ENCODE results near the gene AGMAT.
A peak's percentile ranks its signal among the peaks of the same experiment; 100 is the strongest.

The AGMAT gene, protein sequence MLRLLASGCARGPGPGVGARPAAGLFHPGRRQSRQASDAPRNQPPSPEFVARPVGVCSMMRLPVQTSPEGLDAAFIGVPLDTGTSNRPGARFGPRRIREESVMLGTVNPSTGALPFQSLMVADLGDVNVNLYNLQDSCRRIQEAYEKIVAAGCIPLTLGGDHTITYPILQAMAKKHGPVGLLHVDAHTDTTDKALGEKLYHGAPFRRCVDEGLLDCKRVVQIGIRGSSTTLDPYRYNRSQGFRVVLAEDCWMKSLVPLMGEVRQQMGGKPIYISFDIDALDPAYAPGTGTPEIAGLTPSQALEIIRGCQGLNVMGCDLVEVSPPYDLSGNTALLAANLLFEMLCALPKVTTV

DNA sequence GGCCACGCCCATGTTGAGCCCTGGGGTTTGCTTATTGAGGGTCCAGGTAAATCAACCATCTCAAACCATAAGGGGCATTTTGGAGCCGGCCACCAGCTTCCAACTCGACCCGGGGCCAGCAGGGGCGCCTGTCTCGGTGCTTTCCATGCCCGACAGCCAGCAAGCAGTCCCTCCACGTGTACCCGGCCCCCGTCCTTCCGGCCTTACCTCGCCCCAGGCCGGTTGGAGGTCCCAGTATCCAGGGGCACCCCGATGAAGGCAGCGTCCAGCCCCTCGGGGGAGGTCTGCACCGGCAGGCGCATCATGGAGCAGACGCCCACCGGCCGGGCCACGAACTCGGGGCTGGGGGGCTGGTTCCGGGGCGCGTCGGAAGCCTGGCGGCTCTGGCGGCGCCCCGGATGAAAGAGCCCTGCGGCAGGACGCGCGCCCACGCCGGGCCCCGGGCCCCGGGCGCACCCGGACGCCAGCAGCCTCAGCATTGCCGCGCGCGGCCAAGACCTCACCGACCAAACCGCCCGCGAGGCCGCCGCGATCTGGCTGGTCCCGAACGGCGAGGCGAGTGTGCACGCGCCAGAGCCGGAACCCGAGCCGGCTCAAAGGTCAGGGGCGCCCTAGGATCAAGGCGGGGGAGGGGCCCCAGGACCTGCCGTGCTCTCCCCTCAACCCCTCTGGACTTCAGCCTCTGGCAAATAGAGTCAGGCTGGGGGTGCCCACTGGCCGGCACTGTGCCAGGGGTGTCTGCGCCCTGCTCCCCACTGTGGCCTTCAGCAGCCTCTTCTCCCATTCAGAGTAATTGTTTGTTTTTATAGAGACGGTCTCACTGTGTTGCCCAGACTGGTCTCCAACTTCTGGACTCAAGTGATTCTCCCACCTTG, at the start of gene AGMAT:
AGMAT (minus strand) TSS at position 563 of the 875 bp plus-strand sequence; CDS start at position 479, 84 bp downstream.
- DNase-seq = peak; percentile 81

GRCh38 chr1:15633756-15634420, 49.0 kb upstream of the AGMAT start:
- no peak for DNase-seq

DNA sequence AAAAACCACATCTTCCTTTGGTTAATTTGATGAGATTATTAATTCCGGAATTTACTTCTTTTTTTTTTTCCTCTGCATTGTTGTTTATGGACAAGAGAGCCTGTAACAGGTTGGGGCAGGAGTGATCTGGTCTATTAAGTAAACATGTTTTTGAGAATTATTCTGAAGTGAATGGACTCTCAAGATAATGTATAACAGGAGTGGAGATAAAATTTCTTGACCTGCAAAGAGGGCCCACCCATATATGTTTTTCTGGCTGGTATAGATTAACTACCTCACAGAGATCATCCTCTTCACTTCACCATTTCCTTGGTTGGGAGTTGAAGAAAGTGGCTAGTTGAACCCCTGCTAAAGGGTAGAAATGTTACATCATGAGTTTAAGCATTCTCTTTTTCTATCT, 43.2 kb upstream of the AGMAT start:
- no peak for DNase-seq

- DNase-seq = no peak
Measured at GRCh38 chr1:15627343-15627988, 42.6 kb upstream of the AGMAT start.

DNA sequence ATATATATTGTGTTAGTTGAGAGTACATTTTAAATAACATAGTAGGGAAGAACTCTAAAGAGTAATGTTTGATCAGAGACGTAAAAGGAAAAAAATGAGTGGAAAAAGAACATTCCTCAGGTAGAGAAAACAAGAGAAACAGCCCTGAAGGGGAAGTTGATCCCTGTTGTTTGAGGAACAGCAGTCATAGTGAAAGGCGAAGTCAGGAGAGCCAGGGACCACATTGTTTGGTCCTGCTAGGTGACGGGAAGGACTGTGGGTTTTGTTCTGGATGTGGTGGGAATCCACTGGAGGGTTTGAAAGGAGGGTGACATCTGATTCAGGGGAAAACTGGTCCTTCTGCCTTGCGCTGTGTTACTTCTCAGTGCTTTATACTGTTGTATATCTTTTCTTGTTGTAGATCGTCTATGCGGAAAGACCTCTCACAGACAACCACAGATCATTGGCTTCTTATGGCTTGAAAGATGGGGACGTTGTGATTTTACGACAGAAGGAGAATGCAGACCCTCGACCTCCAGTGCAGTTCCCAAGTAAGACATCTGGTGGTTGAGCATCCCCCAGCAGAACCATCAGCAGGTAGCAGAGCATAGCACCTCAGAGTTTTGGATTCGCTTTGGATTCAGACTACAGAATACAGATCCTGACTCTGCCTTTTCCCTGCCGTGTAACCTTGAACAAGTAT, 41.6 kb upstream of the AGMAT start:
- DNase-seq = no peak

GRCh38 chr1:15625056-15625917, 40.4 kb upstream of the AGMAT start:
- DNase-seq = no peak

GRCh38 chr1:15624133-15624714, 39.4 kb upstream of the AGMAT start:
- no peak for DNase-seq

DNA sequence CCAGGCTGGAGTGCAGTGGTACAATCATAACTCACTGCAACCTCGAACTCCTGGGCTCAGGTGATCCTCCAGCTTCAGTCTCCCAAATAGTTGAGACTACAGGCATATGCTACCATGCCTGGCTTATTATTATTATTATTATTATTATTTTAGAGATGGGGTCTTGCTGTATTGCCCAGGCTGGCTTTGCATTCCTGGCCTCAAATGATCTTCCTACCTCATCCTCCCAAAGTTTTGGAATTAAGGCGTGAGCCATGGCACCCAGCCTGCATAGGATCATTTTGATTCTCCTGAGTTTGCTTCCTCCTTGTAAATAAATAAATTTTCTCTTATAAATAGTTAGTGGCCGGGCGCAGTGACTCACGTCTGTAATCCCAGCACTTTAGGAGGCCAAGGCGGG, 38.6 kb upstream of the AGMAT start:
- DNase-seq = no peak

DNA sequence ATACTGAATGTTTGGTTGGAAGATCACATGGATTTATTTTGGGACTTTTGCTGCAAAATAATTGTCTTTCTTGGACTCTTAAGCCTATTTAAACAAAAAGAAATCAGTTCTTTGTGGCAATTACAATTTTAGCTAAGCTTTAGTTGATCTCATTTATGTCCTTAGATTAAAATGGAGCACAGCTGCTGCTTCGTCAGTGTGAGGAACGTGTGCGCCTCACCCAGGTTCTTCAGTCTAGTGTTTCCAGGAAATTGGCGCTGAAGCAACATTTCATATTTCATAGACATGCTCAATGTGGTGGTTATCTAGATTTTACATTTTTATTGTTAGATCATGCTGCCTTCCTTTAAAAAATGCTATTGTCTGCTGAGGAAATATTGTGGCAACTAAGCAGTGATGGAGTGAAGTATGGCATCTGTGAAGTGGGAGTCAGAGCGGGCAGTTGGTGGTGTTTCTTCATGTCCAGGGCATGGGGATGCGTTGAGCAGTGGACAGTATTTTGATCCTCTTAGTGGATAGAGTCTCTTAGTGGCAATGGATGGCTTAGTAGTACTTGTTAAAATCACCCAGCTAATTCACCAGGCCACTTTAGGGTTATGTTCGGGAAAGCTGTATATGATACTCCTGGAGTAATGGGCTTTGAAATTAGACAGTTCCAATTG, 38.0 kb upstream of the AGMAT start:
- no peak for DNase-seq

DNA sequence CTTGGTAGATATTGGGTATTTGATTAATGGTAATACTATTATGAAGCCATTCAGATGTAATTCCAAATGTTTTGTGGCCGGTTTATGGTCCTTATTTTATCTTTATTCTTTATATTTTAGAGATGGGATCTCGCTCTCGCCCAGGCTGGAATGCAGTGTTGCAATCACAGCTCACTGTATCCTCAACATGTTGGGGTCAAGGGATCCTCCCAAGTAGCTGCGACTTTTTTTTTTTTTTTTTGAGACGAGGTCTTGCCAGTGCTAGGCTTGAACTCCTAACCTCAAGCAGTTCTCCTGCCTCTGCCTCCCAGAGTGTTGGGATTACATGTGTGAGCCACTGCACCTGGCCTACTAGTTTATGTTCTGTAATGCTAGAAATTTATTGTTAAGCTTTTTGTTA, 37.1 kb upstream of the AGMAT start:
- DNase-seq = no peak

DNA sequence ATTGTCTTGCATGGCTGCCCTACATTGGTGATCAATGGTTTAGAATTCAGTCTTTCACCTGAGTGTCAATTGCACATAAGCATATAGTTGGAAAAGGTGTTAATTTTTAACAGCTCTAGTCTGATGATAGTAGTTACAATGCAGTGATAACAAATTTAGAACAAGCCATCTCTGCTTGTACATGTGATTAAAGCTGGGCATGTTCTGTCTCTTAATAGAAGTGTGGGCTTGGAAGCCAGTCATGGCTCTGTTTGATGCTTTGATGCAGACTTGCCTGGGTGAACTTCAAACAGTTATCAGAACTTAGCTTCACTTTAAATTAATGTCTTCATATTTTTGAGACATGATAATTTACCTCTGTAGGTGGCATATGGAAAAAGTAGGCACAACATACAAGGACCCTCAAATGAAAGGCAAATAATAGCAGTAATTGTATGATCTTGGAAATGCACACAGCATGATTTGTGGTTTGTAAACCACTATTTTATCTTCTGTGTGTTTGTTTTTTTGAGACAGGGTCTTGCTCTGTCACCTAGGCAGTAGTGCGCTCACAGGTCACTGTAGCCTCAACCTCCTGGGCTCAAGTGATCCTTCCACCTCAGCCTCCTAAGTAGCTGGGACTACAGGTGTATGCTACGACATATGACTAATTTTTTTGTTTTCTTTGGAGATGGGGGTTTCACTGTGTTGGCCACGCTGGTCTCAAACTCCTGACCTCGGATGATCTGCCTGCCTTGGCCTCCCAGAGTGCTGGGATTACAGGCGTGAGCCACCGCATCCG, 36.2 kb upstream of the AGMAT start:
- no peak for DNase-seq

GRCh38 chr1:15620155-15620545, 35.3 kb upstream of the AGMAT start:
- DNase-seq = no peak

DNA sequence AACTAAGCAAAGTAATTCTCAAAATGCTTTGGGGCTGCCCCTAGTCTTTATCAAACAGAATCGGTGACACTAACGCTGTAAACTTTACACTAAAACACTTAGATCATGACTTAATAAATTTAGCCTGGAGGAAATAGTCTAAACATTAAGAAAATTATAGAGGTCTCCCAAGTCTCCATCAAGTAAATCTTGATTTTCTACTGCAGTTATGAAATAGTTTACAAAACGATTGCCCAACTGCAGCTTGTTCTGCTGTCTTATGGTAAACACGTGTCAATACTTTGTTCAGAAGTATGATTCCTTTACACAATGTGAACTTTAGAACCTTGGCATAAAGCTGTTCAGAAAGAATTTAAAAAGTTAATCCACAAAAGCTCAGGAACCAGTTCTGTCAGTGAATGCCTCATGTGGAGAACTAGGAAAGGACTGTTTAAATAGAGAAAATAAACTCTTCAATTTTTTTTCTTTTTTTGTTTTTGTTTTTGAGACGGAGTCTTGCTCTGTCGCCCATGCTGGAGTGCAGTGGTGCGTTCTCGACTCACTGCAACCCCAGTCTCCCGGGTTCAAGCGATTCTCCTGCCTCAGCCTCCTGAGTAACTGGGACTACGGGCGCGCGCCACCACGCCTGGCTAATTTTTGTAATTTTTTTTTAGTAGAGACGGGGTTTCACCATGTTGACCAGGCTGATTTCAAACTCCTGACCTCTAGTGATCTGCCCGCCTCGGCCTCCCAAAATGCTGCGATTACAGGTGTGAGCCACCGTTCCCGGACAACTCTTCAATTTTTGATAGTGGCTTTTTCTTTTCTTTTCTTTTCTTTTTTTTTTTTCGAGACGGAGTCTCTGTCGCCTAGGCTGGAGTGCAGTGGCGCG, 34.0 kb upstream of the AGMAT start:
- DNase-seq = no peak

- peak; percentile 69 for DNase-seq
Measured at GRCh38 chr1:15618077-15618654, 33.3 kb upstream of the AGMAT start.

DNA sequence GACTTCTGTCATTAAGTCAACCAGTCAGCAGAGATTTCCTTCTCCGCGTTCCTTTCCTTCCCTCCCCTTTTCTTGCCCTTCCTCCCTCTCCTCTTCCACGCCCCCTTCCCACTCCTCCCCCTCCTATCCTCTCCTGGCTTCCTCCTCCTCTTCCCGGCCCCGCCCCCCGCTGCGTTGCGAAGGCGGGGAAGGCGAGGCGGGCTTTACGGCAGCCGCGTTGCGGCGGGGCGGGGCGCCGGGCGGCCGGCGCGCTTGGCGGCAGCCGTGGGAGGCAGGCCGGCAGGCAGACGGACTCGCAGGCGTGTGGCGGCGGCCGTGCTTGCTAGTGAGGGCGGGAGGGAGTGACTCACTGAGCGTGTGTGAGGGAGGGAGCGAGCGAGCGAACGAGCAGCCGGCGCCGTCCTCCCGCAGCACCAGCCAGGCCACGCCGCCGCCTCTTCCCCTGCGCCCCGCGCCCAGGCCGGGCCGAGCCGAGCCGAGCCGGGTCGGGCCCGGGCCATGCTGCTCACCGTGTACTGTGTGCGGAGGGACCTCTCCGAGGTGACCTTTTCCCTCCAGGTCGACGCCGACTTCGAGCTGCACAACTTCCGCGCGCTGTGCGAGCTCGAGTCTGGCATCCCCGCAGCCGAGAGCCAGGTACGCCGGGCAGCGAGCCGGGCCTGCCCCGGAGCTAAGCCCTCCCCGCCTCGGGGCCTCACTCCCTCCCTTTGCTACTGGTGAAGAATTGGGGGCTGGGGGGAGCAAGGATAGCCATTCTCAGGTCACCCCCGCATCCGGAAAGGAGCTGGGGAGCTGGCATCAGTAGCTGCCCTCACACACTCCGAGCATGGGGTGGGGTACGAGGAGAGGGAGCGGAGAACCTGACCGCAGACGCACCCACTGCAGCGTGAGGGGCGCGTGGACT, 32.6 kb upstream of the AGMAT start, which contains the start of gene DDI2:
DDI2 (plus strand) TSS at position 286 of the 904 bp plus-strand sequence; CDS start at position 499, 213 bp downstream.
- DNase-seq = peak; percentile 99

DNA sequence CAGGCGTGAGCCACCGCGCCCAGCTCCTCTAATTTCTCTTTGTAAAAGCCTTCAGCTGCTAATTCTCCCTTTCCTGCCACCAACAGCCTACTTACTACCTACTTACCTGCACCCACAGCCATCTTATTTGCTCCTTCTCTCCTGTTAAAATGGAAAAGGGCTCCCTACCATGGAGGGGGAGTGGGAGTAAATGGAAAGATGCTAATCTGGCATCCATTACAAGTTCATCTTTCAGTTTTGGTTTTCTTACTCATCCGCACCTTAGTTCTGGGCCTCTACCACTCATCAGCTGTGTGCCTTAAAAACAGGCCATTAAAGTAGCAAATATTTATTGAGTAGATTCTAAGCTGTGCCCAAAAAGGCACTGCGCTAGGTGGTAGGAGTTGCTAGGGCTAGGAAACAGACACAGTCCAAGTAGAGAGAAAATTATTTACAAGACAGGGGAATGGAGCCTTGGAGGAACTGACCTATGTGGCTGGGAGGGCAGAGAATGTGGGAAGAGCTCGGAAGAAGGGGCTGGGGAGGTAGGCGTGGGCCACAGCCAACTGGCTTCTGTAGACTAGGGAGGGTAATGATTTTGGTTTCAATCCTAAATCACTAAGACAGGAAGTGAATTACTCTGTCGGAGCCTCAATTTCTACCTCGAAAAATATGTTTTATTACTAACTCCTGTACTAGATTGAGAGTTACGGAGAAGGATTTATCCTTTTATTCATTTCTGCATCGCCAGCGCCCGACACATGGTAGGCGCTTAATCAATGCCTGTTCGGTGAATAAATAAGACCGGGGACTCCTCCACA, 31.7 kb upstream of the AGMAT start:
- no peak for DNase-seq

Data from RPMI8226 (cell line).